Mucosa of stomach (tissue), 1 donor: ENCODE measurements around the gene MC5R.
A peak's percentile ranks its signal among the peaks of the same experiment; 100 is the strongest.

ENCODE experiments used
- H3K27me3 ChIP-seq: one replicate; pipeline ENCODE4 v1.7.0; 2013; ENCODE audit warnings: mild to moderate bottlenecking, low read length; ENCODE audit not compliant: control insufficient read depth, insufficient read depth
- H3K36me3 ChIP-seq: one replicate; pipeline ENCODE4 v1.7.0; 2013; ENCODE audit warnings: low read length; ENCODE audit not compliant: control insufficient read depth, insufficient read depth
- H3K4me1 ChIP-seq: one replicate; pipeline ENCODE4 v1.7.0; 2013; ENCODE audit warnings: mild to moderate bottlenecking, low read length; ENCODE audit not compliant: control insufficient read depth, insufficient read depth
- H3K4me3 ChIP-seq: one replicate; pipeline ENCODE4 v1.7.0; 2013; ENCODE audit warnings: low read length
- H3K9ac ChIP-seq: one replicate; pipeline ENCODE4 v1.7.0; 2013; ENCODE audit warnings: mild to moderate bottlenecking, low read length, moderate library complexity
- H3K9me3 ChIP-seq: one replicate; pipeline ENCODE4 v1.7.0; 2013; ENCODE audit warnings: mild to moderate bottlenecking, low read length, moderate library complexity; ENCODE audit not compliant: control insufficient read depth
- donor health status: Pancreatic carcinoma.

MC5R gene

GRCh38 chr18:13823707-13824395 lies at the start of gene MC5R:
TSS of gene MC5R (plus strand) at chr18:13824149. CDS start at chr18:13825766, 1,617 bp downstream.
- Histone ChIP-seq H3K9me3 (no peaks in the 10 kb centered on the region), H3K4me1 (peaks cover 5% of the 10 kb centered on the region), H3K4me3 (no peak within 1 kb of the TSS), H3K36me3 (no peaks in the 10 kb centered on the region), H3K9ac (peak within 1 kb of the TSS; percentile 5), H3K27me3 (peaks cover 16% of the 10 kb centered on the region)

DNA sequence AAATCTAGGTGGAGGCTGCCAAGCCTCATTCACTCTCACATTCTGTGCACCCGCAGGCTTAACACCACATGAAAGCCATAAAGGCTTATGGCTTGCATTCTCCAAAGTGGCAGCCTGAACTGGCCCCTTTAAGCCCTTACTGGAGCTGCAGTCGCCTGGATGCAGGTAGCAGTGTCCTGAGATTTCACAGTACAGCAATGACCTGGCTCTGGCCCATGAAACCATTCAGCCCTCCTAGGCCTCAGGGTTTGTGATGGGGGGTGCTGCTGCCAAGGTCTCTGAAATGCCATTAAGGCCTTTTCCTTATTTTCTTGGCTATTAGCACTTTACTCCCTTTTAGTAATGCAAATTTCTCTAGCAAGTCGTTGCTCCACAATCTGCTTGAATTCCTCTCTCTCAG lies 48.9 kb upstream of the MC5R start:
- H3K9me3 ChIP-seq: no peaks in the 10 kb centered on the region

DNA sequence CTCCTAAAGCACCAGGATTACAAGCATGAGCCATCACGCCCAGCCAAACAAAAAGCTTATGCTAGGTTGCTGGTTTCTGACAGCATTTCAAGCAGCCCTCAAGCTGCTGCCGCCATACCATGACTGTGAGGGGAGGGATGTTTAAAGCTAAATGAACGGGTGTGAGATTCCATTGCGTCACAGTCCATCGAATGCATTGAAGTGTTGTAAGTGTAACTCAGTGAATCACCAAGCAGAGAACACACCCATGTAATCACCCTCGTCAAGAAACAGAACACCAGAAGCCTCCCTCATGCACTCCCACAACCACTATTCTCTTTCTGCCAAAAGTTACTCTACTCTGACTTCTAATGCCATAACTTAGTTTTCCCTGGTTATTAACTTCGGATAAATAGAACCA lies 32.8 kb upstream of the MC5R start:
- Histone ChIP-seq H3K36me3 (no peaks in the 10 kb centered on the region), H3K9me3 (no peaks in the 10 kb centered on the region), H3K27me3 (no peaks in the 10 kb centered on the region), H3K4me1 (no peaks in the 10 kb centered on the region), H3K9ac (no peak overlapping the region), H3K4me3 (no peak overlapping the region)

More for the DNA sequence above, 48.9 kb upstream of the MC5R start:
- Histone ChIP-seq H3K4me3 (no peak overlapping the region), H3K36me3 (no peaks in the 10 kb centered on the region), H3K27me3 (no peaks in the 10 kb centered on the region), H3K4me1 (no peaks in the 10 kb centered on the region), H3K9ac (no peak overlapping the region)

GRCh38 chr18:13793819-13794218 lies 30.1 kb upstream of the MC5R start:
- H3K4me3 ChIP-seq: no peak overlapping the region
- H3K36me3 ChIP-seq: no peaks in the 10 kb centered on the region
- H3K4me1 ChIP-seq: no peaks in the 10 kb centered on the region
- no peaks in the 10 kb centered on the region for H3K27me3 ChIP-seq
- no peak overlapping the region for H3K9ac ChIP-seq
- H3K9me3 ChIP-seq: no peaks in the 10 kb centered on the region

- Histone ChIP-seq H3K9ac (no peak overlapping the region), H3K4me1 (peaks cover 9% of the 10 kb centered on the region), H3K4me3 (no peak overlapping the region), H3K9me3 (no peaks in the 10 kb centered on the region), H3K36me3 (no peaks in the 10 kb centered on the region), H3K27me3 (peaks cover 8% of the 10 kb centered on the region)
Measured at GRCh38 chr18:13796515-13796914, 27.4 kb upstream of the MC5R start.

DNA sequence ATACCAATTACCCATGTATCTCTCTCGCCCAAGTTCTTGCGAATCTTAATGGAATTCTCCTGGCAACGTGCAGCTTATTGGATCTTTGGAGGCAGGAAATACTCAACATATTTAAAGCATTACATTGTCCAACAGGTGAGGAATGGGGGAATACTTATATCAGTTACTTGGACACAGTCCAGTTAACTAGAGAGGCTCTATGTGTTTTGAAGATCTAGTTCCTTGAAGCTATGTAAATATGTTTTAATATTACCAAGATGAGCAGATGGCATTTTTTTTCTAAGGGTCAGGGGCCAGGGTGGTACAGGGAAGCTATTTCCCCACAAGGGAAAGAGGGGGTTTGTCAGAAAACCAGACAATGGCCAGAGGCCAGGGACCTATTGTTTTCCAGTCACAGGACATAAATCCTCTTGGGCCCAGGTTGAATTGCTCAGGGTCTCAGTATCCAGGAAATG lies 26.8 kb upstream of the MC5R start:
- peaks cover 8% of the 10 kb centered on the region for H3K27me3 ChIP-seq
- H3K9me3 ChIP-seq: no peaks in the 10 kb centered on the region
- no peak overlapping the region for H3K4me3 ChIP-seq
- H3K9ac ChIP-seq: no peak overlapping the region
- H3K36me3 ChIP-seq: no peaks in the 10 kb centered on the region
- peaks cover 9% of the 10 kb centered on the region for H3K4me1 ChIP-seq

DNA sequence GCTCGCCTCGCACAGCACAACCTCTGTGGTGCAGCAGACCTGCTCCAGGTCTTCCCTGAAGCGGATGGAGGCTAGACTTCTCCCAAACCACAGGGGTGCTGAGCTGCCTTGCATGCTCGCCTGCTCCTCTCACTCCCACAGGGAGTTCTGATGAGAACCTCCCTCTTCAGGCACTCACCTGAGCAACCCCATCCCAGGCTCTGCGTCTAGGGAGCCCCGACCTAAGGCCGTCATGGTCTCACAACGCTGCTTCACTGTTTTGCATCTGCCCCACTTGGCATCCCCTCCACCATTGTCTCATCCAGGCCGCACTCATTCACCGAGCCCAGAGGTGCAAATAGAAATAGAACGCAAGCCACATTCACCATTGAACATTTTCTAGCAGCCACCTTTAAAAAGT lies 24.6 kb upstream of the MC5R start:
- Histone ChIP-seq H3K4me1 (peaks cover 9% of the 10 kb centered on the region), H3K27me3 (peaks cover 8% of the 10 kb centered on the region), H3K9ac (no peak overlapping the region), H3K36me3 (no peaks in the 10 kb centered on the region), H3K4me3 (no peak overlapping the region), H3K9me3 (no peaks in the 10 kb centered on the region)

DNA sequence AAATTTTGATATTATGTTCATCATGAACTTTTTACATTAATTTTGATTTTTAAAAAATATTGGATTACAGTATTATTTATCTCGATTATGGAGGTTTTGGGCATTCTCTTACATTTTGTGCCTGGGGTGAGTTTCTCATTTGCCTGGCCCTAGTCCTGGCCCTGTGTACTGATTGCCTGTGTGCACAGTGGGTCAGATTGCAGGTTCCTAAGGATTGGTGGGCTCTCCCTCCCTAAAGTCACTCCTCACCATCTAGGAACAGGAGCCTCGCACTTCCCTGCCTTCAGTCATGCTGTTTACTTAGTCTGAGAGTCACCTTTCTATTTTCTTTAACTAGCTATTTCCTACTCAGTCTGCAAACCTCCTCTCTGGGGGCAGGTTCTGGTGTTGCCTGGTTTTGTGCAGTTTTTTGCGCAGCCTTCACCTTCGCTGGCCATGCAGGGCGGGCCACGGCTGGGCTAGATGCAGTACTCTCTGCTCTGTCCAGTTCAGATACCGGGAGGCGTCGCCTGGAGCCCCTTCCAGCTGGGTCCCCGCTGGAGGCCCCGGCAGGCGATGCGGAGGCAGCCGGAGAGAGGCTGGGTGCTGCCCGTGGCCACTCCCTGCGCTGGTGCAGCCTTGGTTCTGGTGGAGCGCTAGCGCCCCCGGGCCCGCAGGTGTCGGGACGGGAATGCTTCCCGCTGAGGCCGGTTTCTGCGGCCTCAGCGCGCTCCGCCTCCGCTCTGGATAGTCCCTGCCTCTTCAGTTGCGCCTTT lies 23.3 kb upstream of the MC5R start:
- peak overlapping the region; percentile 14 for H3K9ac ChIP-seq
- no peaks in the 10 kb centered on the region for H3K36me3 ChIP-seq
- no peaks in the 10 kb centered on the region for H3K9me3 ChIP-seq
- peaks cover 8% of the 10 kb centered on the region for H3K27me3 ChIP-seq
- H3K4me1 ChIP-seq: peaks cover 9% of the 10 kb centered on the region
- H3K4me3 ChIP-seq: no peak overlapping the region

GRCh38 chr18:13801260-13801601 lies 22.7 kb upstream of the MC5R start:
- Histone ChIP-seq H3K4me3 (no peak overlapping the region), H3K36me3 (no peaks in the 10 kb centered on the region), H3K9me3 (no peaks in the 10 kb centered on the region), H3K27me3 (peaks cover 8% of the 10 kb centered on the region), H3K4me1 (peaks cover 9% of the 10 kb centered on the region), H3K9ac (peak overlapping the region; percentile 14)

- H3K36me3 ChIP-seq: no peaks in the 10 kb centered on the region
- peaks cover 20% of the 10 kb centered on the region for H3K4me1 ChIP-seq
- H3K9me3 ChIP-seq: no peaks in the 10 kb centered on the region
- H3K4me3 ChIP-seq: no peak overlapping the region
- peaks cover 7% of the 10 kb centered on the region for H3K27me3 ChIP-seq
- H3K9ac ChIP-seq: no peak overlapping the region
Measured at GRCh38 chr18:13804305-13804704, 19.6 kb upstream of the MC5R start.

GRCh38 chr18:13808294-13809042 lies 15.5 kb upstream of the MC5R start:
- no peaks in the 10 kb centered on the region for H3K9me3 ChIP-seq
- H3K9ac ChIP-seq: no peak overlapping the region
- no peak overlapping the region for H3K4me3 ChIP-seq
- no peaks in the 10 kb centered on the region for H3K27me3 ChIP-seq
- H3K36me3 ChIP-seq: no peaks in the 10 kb centered on the region
- H3K4me1 ChIP-seq: peaks cover 27% of the 10 kb centered on the region

GRCh38 chr18:13809043-13809430 lies 14.9 kb upstream of the MC5R start:
- no peaks in the 10 kb centered on the region for H3K36me3 ChIP-seq
- no peaks in the 10 kb centered on the region for H3K9me3 ChIP-seq
- no peaks in the 10 kb centered on the region for H3K27me3 ChIP-seq
- no peak overlapping the region for H3K9ac ChIP-seq
- peaks cover 27% of the 10 kb centered on the region for H3K4me1 ChIP-seq
- H3K4me3 ChIP-seq: no peak overlapping the region
